GM21360 (cell line): Measurements from ENCODE around the gene MATK.

Experiments used
- ATAC-seq: cut with Tn5 transposase; IDR thresholded peaks from one replicate; pipeline ENCODE4 v1.9.1; 2021; ENCODE audit warnings: mild to moderate bottlenecking, moderate library complexity; ENCODE audit not compliant: unreplicated experiment

Gene MATK

DNA sequence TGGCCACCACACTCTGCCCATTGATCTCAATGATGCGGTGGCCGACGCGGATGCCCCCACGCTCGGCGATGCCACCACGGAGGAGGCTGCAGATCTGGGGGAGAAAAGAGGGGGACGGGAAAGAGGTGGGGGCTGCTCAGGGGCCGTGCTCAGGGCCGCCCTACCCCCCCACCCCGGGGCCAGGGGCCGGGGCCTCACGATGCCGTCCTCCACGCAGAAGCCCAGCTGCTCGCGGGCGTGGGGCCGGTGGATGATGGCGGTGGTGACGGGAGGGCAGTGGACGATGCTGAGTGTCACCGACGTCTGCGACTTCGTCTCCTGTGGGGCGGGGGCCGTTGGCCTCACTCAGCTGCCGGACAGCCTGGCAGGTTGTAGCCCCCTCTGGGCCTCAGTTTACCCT is 34.9 kb downstream of the MATK start:
- ATAC-seq: no peak

DNA sequence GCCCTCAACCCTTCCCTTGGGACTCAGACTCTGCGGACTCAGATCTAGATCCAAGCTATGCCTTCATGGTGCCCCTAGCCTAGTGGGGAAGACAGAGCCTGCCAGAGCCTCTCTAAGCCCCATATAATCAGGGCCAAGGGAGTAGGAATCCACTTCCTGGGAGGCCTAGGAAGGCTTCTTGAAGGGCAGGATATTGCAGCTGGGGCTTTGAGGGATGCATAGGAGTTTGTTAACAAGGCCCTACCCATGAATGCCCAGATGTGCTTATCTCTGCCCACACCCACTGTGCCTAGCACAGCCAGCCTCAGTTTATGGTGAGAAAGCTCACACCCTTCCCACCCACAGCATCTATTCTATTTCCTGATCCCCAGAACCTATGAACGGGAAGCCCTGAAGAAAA is 36.0 kb downstream of the MATK start:
- no peak for ATAC-seq

- no peak for ATAC-seq
These were observed 37.2 kb downstream of the MATK start for GRCh38 chr19:3748965-3749364.

DNA sequence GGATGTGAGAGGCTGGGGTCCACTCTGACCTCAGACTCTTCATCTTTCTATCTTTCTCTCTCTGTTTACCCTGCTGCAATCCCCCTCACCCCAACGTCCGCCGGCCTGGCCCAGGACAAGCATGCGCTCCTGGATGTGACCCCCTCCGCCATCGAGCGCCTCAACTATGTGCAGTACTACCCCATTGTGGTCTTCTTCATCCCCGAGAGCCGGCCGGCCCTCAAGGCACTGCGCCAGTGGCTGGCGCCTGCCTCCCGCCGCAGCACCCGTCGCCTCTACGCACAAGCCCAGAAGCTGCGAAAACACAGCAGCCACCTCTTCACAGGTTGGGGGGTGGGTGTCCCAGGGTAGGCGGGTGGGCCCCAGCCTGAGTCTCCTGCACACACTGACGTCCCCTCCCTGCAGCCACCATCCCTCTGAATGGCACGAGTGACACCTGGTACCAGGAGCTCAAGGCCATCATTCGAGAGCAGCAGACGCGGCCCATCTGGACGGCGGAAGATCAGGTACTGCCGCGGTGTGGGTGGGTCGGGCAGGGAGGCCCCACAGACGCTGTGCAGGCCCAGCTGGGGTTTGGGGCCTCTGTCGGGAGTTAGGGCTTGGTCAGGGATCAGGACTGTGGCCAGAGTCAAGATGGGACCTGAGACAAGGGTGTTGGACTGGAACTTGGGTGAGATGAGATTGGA is 39.7 kb downstream of the MATK start:
- no peak for ATAC-seq

- no peak for ATAC-seq
These were observed 40.7 kb downstream of the MATK start for GRCh38 chr19:3745363-3746045.

DNA sequence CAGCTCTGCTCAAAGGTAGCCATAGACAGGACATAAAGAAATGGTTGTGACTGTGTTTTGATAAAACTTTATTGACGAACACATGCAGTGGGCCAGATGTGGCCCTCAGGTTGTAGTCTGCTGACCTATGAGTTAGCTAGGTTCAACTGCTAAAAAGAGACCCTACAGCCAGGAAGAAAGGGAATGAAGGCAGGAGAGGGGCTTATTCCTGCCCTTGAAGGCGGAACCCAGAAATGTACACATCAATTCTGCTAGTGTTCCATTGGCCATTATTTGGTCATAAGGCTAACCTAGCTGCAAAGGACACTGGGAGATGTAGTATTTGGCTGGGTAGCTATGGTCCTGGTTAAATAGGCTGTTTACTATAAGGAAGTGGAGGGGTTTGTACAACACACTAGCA is 42.7 kb downstream of the MATK start:
- no peak for ATAC-seq

DNA sequence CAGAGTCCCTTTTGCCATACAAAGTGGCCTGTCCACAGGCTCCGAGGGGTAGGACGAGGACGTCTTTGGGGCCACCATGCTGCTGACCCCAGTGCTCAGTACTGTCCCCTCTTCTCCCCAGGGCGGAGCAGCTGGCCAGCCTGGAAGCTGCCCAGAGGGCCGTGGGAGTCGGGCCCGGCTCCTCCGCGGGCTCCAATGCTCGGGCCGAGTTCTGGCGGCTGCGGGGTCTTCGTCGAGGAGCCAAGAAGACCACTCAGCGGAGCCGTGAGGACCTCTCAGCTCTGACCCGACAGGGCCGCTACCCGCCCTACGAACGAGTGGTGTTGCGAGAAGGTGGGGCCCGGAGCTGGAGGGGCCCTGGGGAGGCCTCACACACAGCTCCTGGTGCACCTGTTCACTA is 45.8 kb downstream of the MATK start:
- ATAC-seq: no peak

GRCh38 chr19:3738477-3739220 is 47.5 kb downstream of the MATK start:
- no peak for ATAC-seq

GRCh38 chr19:3737487-3738205 is 48.5 kb downstream of the MATK start:
- no peak for ATAC-seq

GRCh38 chr19:3736106-3736724 is 50.0 kb downstream of the MATK start:
- ATAC-seq: no peak

DNA sequence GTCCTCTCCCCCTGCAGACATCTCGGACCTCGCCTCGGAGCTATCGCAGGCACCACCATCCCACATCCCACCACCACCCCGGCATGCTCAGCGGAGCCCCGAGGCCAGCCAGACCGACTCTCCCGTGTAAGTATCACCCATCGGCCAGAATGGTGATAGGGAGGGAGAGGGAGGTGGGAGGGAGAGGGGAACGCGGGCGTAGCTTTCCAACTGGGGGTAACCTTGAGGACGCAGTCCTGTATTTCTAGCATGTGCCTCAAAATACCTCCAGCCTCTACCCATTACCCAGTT is 51.9 kb downstream of the MATK start:
- no peak for ATAC-seq

DNA sequence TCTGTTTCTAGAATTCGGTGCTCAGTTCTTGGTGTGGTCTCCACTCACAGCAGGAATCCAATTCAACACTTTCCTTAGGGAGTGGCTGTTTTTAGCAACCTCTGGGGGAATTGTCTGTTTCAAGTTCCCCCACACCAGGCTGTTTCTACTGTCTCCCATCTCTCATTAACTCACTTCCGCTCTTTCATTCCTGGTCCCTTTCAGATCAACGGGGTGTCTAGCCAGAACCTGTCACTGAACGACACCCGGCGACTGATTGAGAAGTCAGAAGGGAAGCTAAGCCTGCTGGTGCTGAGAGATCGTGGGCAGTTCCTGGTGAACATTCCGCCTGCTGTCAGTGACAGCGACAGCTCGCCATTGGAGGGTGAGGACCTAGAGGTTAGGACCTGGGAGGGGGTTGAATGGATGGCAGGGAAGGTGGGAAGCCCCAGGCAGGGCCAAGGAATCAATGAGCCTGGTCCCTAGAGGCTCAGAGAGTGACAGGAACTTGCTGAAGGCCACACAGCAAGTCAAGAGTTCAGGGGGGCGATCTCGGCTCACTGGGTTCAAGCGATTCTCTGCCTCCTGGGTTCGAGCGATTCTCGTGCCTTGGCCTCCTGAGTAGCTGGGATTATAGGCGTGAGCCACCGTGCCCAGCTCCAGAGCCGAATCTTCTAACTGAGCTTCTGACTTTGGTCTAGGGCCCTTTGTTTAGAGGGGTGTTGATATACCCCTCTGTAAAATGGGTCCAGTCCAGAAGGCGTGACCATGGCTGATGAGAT is 52.5 kb downstream of the MATK start:
- no peak for ATAC-seq

GRCh38 chr19:3732108-3732507 is 54.1 kb downstream of the MATK start:
- ATAC-seq: no peak

DNA sequence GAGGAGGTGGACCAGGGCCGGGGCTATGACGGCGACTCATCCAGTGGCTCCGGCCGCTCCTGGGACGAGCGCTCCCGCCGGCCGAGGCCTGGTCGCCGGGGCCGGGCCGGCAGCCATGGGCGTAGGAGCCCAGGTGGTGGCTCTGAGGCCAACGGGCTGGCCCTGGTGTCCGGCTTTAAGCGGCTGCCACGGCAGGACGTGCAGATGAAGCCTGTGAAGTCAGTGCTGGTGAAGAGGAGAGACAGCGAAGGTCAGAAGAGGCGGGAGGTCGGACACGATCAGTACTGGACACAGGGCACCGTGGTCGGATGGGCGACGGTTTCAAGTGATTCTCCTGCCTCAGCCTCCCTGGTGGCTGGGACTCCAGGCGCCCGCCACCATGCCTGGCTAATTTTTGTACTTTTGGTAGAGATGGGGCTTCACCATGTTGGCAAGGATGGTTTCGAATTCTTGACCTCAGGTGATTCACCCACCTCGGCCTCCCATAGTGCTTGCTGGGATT is 55.7 kb downstream of the MATK start:
- no peak for ATAC-seq
